SK-N-SH (cell line): ENCODE data around the gene SLC5A11. TPM values are rescaled to one million over a fixed set of nuclear protein-coding genes. Genes with fewer than 3 reads are reported as not detected.

Experiments used
- CTCF ChIA-PET: fragments of 300-600, 350-600 bp; formaldehyde crosslinking; extraction: SDS; loops from one replicate; lab custom pipeline; 2021; lab: Yijun Ruan, JAX
- POLR2A ChIA-PET: fragments of 350-600 bp; sonication (Branson Sonifier 250); formaldehyde crosslinking; extraction: SDS; loops from one replicate; lab custom pipeline; 2020; ENCODE audit warnings: antibody characterized with exemption, inconsistent platforms; lab: Yijun Ruan, JAX
- DNase-seq: peaks from one replicate; pipeline ENCODE4 v3.0.0; 2012
- H2AFZ ChIP-seq: fragments of 200-600 bp; sonication (generic); 2 replicates; pipeline ENCODE4 v1.8.1; 2016; ENCODE audit warnings: antibody characterized with exemption, mild to moderate bottlenecking, low read depth
- H3F3A ChIP-seq: fragments of 200-600 bp; sonication (generic); replicated peaks from 2 replicates; pipeline ENCODE3; 2016; ENCODE audit warnings: antibody characterized with exemption, mild to moderate bottlenecking; ENCODE audit not compliant: insufficient read depth
- H3K27ac ChIP-seq, 2 experiments: fragments of 200-500 bp in 1 of 2; fragments of 200-600 bp in 1 of 2; sonication (Bioruptor generic) in 1 of 2; sonication (generic), shearing (Covaris generic) in 1 of 2; 2 replicates each; pipeline versions ENCODE4 v1.5.1 to v1.6.1; 2014 to 2016; ENCODE audit warnings: low read depth in 2 of 2, inconsistent platforms in 1 of 2, low read length in 1 of 2, mild to moderate bottlenecking in 1 of 2, mixed read lengths in 1 of 2
- H3K27me3 ChIP-seq: fragments of 200-600 bp; sonication (generic), shearing (Covaris generic); 2 replicates; pipeline ENCODE4 v1.6.1; 2016; ENCODE audit warnings: mixed run types; ENCODE audit not compliant: insufficient read depth
- H3K36me3 ChIP-seq, 2 experiments: fragments of 200-500 bp in 1 of 2; fragments of 200-600 bp in 1 of 2; sonication (Bioruptor generic) in 1 of 2; sonication (generic) in 1 of 2; replicated peaks in 1 of 2; 2 replicates each; pipeline versions ENCODE3 to v1.5.1; 2014 to 2016; ENCODE audit warnings: low read length in 1 of 2, mild to moderate bottlenecking in 1 of 2; ENCODE audit not compliant: insufficient read depth in 2 of 2, control insufficient read depth in 1 of 2
- H3K4me1 ChIP-seq, 2 experiments: fragments of 200-500 bp in 1 of 2; fragments of 200-600 bp in 1 of 2; sonication (Bioruptor generic) in 1 of 2; sonication (generic), shearing (Covaris generic) in 1 of 2; 2 replicates each; pipeline versions ENCODE4 v1.5.1 to v1.6.1; 2014 to 2016; ENCODE audit warnings: low read depth in 1 of 2, low read length in 1 of 2, mixed run types in 1 of 2; ENCODE audit not compliant: insufficient read depth in 2 of 2, control insufficient read depth in 1 of 2
- H3K4me2 ChIP-seq: fragments of 200-600 bp; sonication (generic), shearing (Covaris generic); 2 replicates; pipeline ENCODE4 v1.6.1; 2017; ENCODE audit warnings: mixed run types
- H3K4me3 ChIP-seq, 2 experiments: fragments of 200-500 bp in 1 of 2; fragments of 200-600 bp in 1 of 2; sonication (Bioruptor generic) in 1 of 2; sonication (generic), shearing (Covaris generic) in 1 of 2; 2 replicates each; pipeline versions ENCODE4 v1.5.1 to v1.8.1; 2014 to 2016; ENCODE audit warnings: low read depth in 2 of 2, inconsistent platforms in 1 of 2, low read length in 1 of 2, mild to moderate bottlenecking in 1 of 2, mixed read lengths in 1 of 2, moderate library complexity in 1 of 2
- H3K79me2 ChIP-seq: fragments of 200-600 bp; sonication (generic); 2 replicates; pipeline ENCODE4 v1.8.1; 2017; ENCODE audit warnings: mild to moderate bottlenecking; ENCODE audit not compliant: insufficient read depth
- H3K9ac ChIP-seq: fragments of 200-600 bp; sonication (generic); 2 replicates; pipeline ENCODE4 v1.6.1; 2017; ENCODE audit warnings: mixed run types
- H3K9me2 ChIP-seq: fragments of 200-600 bp; sonication (generic); 2 replicates; pipeline ENCODE4 v1.6.1; 2017; ENCODE audit warnings: mixed run types
- H3K9me3 ChIP-seq: fragments of 200-600 bp; sonication (generic); 2 replicates; pipeline ENCODE4 v1.6.1; 2017; ENCODE audit warnings: mixed run types, mild to moderate bottlenecking, moderate library complexity
- H4K20me1 ChIP-seq: fragments of 200-600 bp; sonication (generic); 2 replicates; pipeline ENCODE4 v1.6.1; 2017; ENCODE audit warnings: mild to moderate bottlenecking, mixed run types; ENCODE audit not compliant: insufficient read depth
- CTCF ChIP-seq: fragments of 200-600 bp; sonication (generic); IDR thresholded peaks from 2 replicates; pipeline ENCODE4 v1.6.1; 2017; ENCODE audit warnings: antibody characterized with exemption, mild to moderate bottlenecking, moderate library complexity
- RAD21 ChIP-seq: IDR thresholded peaks from 2 replicates; pipeline ENCODE4 v1.6.1; 2012; ENCODE audit warnings: mild to moderate bottlenecking, low read length
- SMC3 ChIP-seq: IDR thresholded peaks from 2 replicates; pipeline ENCODE4 v1.6.1; 2012; ENCODE audit warnings: low read depth, low read length, improper control_type of control experiment
- USF2 ChIP-seq: fragments of 150-350 bp; IDR thresholded peaks from 2 replicates; pipeline ENCODE4 v1.6.1; 2017; ENCODE audit warnings: antibody characterized with exemption, low read length, low read depth, borderline replicate concordance
- WGBS: methylation state at CpG from one replicate; pipeline ENCODE4 v1.1.6; 2017; ENCODE audit warnings: low lambda C conversion rate; 5-methylcytosine and 5-hydroxymethylcytosine counted together
- polyA plus RNA-seq, 3 experiments: library from polyadenylated mRNA; depleted of rRNA; stranded (reverse); fragments of >200 nt; gene quantifications; 2 replicates each; pipeline ENCODE4 v1.2.3, GENCODE V29; 2012
- TF ChIP-seq, protein P1 (sequence below): fragments of 150-350 bp; IDR thresholded peaks from 2 replicates; pipeline ENCODE4 v1.6.1; 2016; ENCODE audit warnings: mild to moderate bottlenecking, low read depth, low read length
- TF ChIP-seq, protein P2 (sequence below): IDR thresholded peaks from 2 replicates; pipeline ENCODE4 v1.4.0; 2012; ENCODE audit warnings: low read depth, borderline replicate concordance

SLC5A11 gene
- polyA plus RNA-seq, 1 of the 3 experiments (the other 2 are of a cell fraction) = not detected

DNA sequence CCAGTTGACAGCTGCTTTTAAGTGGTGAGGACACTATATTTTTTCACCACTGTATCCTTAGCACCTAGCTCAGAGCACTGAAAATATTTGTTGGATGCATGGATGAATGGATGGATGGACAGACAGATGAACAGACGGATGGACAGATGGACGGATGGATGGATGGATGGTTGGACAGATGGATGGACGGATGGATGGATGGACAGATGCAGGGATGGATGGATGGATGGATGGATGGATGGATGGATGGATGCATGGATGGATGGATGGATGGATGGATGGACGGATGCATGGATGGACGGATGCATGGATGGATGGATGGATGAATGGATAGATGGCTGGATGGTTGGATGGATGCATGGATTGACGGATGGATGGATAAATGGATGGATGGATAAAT, 12.4 kb upstream of the SLC5A11 start:
- H3K36me3 ChIP-seq = peaks cover 0 to 1% of the 10 kb centered on the region in 2 experiments
- ChIA-PET CTCF (no interaction called here), POLR2A (no interaction called here)
- H3K4me1 ChIP-seq = no peaks in the 10 kb centered on the region
- no peak overlapping the region for H3K9ac ChIP-seq
- no peak overlapping the region for H3K27ac ChIP-seq
- H3K79me2 ChIP-seq = no peaks in the 10 kb centered on the region
- no peak overlapping the region for H3K4me2 ChIP-seq
- DNase-seq = no peak
- no peak for TF ChIP-seq USF2
- TF ChIP-seq, protein P1, sequence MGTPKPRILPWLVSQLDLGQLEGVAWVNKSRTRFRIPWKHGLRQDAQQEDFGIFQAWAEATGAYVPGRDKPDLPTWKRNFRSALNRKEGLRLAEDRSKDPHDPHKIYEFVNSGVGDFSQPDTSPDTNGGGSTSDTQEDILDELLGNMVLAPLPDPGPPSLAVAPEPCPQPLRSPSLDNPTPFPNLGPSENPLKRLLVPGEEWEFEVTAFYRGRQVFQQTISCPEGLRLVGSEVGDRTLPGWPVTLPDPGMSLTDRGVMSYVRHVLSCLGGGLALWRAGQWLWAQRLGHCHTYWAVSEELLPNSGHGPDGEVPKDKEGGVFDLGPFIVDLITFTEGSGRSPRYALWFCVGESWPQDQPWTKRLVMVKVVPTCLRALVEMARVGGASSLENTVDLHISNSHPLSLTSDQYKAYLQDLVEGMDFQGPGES = no peak
- H4K20me1 ChIP-seq = no peaks in the 10 kb centered on the region
- WGBS = 83% methylated on average over 6 of the region's 6 CpGs
- no peak overlapping the region for H3K4me3 ChIP-seq
- H3F3A ChIP-seq = no peaks in the 10 kb centered on the region
- H3K9me3 ChIP-seq = no peaks in the 10 kb centered on the region
- H2AFZ ChIP-seq = no peak overlapping the region
- H3K27me3 ChIP-seq = no peaks in the 10 kb centered on the region
- H3K9me2 ChIP-seq = no peaks in the 10 kb centered on the region

- POLR2A ChIA-PET = no interaction called here
- Histone ChIP-seq H3K4me3 (no peak overlapping the region), H3K27me3 (no peaks in the 10 kb centered on the region), H3K36me3 (no peaks in the 10 kb centered on the region)
- TF ChIP-seq RAD21 (peak; percentile 69), CTCF (peak; percentile 57), SMC3 (peak; percentile 49)
- TF ChIP-seq, protein P2, sequence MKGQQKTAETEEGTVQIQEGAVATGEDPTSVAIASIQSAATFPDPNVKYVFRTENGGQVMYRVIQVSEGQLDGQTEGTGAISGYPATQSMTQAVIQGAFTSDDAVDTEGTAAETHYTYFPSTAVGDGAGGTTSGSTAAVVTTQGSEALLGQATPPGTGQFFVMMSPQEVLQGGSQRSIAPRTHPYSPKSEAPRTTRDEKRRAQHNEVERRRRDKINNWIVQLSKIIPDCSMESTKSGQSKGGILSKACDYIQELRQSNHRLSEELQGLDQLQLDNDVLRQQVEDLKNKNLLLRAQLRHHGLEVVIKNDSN = no peak
- TF ChIP-seq, all 33 proteins: peak for 3
- 0 out of 4 replicates have a peak, but pooled peaks cover 0 to 8% of the 10 kb centered on the region in 2 experiments for H3K4me1 ChIP-seq
- no peaks in the 10 kb centered on the region for H3F3A ChIP-seq
- 69% methylated on average over 7 of the region's 7 CpGs for WGBS
- H3K9ac ChIP-seq = no peak overlapping the region
- no peaks in the 10 kb centered on the region for H4K20me1 ChIP-seq
- peak; percentile 39 for DNase-seq
- no peak overlapping the region for H2AFZ ChIP-seq
- H3K79me2 ChIP-seq = no peaks in the 10 kb centered on the region
- CTCF ChIA-PET = interaction anchor here (0.6 to 1.6 kb wide), 6 partner anchors 12 to 182 kb away, joined by 3 to 6 read pairs (median 3); partner anchors contain the start of gene SLC5A11
- no peak overlapping the region for H3K27ac ChIP-seq
- H3K4me2 ChIP-seq = no peak overlapping the region
- no peaks in the 10 kb centered on the region for H3K9me3 ChIP-seq
- H3K9me2 ChIP-seq = no peaks in the 10 kb centered on the region
These were observed 11.1 kb upstream of the SLC5A11 start for GRCh38 chr16:24834459-24835335.
